Lower leg skin (tissue), 4 donors: ENCODE measurements around the gene ACO2. TPM values are rescaled to one million over a fixed set of nuclear protein-coding genes. Genes with fewer than 3 reads are reported as not detected.
"Not testable (repeated sequence)": the region's sequence is repeated elsewhere in the genome, so short reads cannot be mapped to it uniquely, and the experiment has no call there.

Experiments
- DNase-seq, 2 donors: peaks; one replicate each; pipeline ENCODE4 v3.0.0-alpha.2; 2019; ENCODE audit warnings: low spot score in 2 of 2
- H3K4me3 ChIP-seq: fragments of 200-600 bp; sonication (generic); 2 replicates; pipeline ENCODE4 v1.5.1; 2017; ENCODE audit warnings: mild to moderate bottlenecking, low read depth; ENCODE audit not compliant: poor library complexity, severe bottlenecking
- POLR2A ChIP-seq, 2 donors: fragments of 450-650 bp; IDR thresholded peaks; one replicate each; pipeline ENCODE4 v1.6.1; 2016 to 2017; ENCODE audit warnings: antibody characterized with exemption in 2 of 2, mild to moderate bottlenecking in 1 of 2, moderate library complexity in 1 of 2
- WGBS, 2 donors: methylation state at CpG; one replicate each; pipeline ENCODE4 v1.1.5; 2018; 5-methylcytosine and 5-hydroxymethylcytosine counted together
- intact Hi-C: fragments of 100-400 bp; cut with DNase I; formaldehyde crosslinking; loops from one replicate; pipeline ENCODE4 v1.15.0; 2023; ENCODE audit warnings: low total_unique reads
- total RNA-seq, 4 donors: library from RNA; depleted of rRNA; stranded (reverse); fragments of >200 nt; gene quantifications; one replicate each; pipeline ENCODE4 v1.1.0, GENCODE V29; 2016
- TF ChIP-seq, protein P1 (sequence below), 3 donors: fragments of 450-650 bp; IDR thresholded peaks; one replicate each; pipeline ENCODE4 v1.5.1; 2016; ENCODE audit warnings: antibody characterized with exemption in 3 of 3, mild to moderate bottlenecking in 3 of 3, moderate library complexity in 2 of 3

The ACO2 gene
- total RNA-seq, 4 donors from 2014 or later: 64.0 to 103 (median 83.1) TPM

DNA sequence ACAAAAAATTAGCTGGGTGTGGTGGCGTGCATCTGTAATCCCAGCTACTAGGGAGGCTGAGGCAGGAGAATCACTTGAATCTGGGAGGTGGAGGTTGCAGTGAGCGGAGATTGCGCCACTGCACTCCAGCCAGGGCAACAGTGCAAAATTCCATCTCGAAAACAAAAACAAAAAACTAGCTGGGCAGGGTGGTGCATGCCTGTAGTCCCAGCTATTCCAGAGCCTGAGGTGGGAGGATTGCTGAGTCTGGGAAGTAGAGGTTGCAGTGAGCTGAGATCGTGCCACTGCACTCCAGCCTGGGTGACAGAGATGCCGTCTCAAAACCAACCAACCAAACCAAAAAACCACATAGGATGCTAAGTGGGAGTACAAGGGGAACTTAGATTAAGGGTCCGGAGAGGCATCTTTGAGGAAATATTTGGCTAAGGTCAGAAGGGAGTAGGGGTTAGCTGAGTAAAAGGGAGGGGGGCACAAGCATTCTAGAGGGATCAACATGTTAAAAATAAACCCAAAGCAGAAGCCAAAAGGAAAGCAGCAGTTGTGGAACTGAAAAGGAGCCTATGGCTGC, 10.7 kb upstream of the ACO2 start:
- TF ChIP-seq, protein P1, sequence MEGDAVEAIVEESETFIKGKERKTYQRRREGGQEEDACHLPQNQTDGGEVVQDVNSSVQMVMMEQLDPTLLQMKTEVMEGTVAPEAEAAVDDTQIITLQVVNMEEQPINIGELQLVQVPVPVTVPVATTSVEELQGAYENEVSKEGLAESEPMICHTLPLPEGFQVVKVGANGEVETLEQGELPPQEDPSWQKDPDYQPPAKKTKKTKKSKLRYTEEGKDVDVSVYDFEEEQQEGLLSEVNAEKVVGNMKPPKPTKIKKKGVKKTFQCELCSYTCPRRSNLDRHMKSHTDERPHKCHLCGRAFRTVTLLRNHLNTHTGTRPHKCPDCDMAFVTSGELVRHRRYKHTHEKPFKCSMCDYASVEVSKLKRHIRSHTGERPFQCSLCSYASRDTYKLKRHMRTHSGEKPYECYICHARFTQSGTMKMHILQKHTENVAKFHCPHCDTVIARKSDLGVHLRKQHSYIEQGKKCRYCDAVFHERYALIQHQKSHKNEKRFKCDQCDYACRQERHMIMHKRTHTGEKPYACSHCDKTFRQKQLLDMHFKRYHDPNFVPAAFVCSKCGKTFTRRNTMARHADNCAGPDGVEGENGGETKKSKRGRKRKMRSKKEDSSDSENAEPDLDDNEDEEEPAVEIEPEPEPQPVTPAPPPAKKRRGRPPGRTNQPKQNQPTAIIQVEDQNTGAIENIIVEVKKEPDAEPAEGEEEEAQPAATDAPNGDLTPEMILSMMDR (IDR thresholded peaks at IDR 0.05): no peak
- TF ChIP-seq POLR2A (IDR thresholded peaks at IDR 0.05): no peak
- no peak overlapping the region for H3K4me3 ChIP-seq
- intact Hi-C loops: no loop called here
- DNase-seq: no peak
- WGBS, 2 donors: 83 to 87% methylated on average over 7 of the region's 7 CpGs

DNA sequence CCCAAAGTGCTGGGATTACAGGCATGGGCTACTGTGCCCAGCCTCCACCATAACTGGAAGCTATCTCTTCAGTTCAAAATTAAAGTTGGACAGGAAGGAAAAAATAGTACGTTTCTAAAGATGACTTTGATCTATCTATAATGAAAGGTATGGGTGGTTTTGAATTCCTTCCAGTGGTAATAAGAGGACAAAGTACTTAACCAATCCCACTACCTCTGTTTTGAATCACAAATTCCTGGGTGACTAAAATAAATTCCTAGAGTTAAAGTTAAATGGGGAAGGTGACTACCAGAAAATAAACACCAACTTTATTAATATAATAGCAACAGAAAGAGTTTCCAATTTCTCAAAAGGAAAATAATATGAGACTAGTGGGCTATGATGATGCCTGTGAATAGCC, 9.5 kb upstream of the ACO2 start:
- 61% methylated on average over 1 of the region's 1 CpG for WGBS, 2 donors
- TF ChIP-seq POLR2A (IDR thresholded peaks at IDR 0.05): no peak
- TF ChIP-seq, protein P1 (IDR thresholded peaks at IDR 0.05): no peak
- intact Hi-C loops: no loop called here
- no peak for DNase-seq
- no peak overlapping the region for H3K4me3 ChIP-seq

DNA sequence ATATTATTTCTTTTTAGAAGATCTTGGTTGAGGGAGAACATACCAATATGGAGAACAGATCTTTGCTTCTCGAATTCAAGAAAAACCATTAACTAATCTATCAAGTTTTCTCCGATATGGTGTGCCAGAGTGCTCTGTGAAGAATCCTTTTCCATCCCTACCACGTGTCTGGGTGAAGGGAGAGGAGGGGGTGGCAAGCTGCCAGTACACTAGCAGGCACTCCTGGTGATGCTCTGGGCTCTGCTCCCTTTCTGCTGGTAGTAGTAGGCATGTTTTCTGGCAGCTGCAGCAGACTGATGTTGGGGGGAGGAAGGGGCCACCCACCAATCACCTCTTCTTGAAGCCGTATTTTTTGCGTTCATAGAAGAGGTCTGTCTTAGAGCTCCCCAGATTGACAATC, 8.8 kb upstream of the ACO2 start:
- DNase-seq, H3K4me3 ChIP-seq, intact Hi-C loops: not testable (repeated sequence)
- WGBS, 2 donors: 70 to 71% methylated on average over 5 of the region's 5 CpGs

DNA sequence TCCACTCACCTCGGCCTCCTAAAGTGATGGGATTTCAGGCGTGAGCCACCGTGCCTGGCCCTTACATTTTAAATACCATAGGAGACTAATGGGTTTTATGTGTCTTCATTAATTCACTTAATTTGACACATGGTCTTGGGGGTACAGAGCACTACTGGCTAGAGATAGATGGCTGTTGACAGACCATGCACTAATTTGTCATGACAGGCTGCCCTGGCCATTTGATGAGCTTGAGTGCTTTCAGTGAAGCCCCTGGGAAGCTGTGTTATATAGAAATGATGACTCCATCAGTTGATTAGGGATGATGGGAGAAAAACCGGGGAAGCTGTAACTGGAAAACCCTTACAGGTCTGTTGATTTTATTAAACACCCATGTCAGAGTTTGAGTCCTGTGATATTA, 7.0 kb upstream of the ACO2 start:
- TF ChIP-seq, protein P1 (IDR thresholded peaks at IDR 0.05): no peak
- no peak for TF ChIP-seq POLR2A (IDR thresholded peaks at IDR 0.05)
- intact Hi-C loops: no loop called here
- no peak for DNase-seq
- H3K4me3 ChIP-seq: no peak overlapping the region
- WGBS, 2 donors: 95 to 98% methylated on average over 4 of the region's 4 CpGs

DNA sequence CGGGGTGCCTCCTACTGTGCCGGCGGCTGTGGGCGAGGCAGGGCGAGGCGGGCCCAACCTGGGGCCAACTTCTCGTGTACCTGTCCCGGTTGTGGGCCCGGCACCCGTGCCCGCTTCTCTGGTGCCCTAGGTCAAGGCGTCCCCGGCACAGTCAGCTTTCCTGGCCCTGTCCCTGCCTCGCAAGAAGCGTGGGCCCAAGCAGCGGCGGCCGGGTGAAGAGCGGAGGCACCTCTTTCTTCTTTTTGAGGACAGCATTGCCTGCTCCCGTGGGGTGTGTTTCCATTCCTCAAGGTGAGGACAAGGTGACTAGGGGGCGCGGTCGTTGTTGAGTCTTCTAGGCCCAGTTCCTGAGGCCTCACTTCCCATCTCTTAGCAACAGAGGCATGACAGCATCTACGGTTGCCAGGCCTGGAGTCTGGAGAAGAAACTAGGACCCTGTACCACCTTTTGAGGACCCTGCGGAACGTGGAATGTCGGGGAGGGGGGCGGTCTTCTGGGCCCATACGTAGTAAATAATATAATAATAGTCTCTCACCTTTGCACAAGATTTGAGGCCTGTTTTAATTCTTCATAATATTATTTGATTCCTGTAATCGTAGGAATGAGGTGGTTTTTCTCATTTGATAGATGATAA, 418 bp downstream of the ACO2 start:
- WGBS, 2 donors: 1 to 2% methylated on average over 17 to 29 of the region's 30 CpGs
- DNase-seq: no peak
- TF ChIP-seq, protein P1 (IDR thresholded peaks at IDR 0.05): no peak
- no peak for TF ChIP-seq POLR2A (IDR thresholded peaks at IDR 0.05)
- intact Hi-C loops: no loop called here
- peak overlapping the region; percentile 98 for H3K4me3 ChIP-seq

DNA sequence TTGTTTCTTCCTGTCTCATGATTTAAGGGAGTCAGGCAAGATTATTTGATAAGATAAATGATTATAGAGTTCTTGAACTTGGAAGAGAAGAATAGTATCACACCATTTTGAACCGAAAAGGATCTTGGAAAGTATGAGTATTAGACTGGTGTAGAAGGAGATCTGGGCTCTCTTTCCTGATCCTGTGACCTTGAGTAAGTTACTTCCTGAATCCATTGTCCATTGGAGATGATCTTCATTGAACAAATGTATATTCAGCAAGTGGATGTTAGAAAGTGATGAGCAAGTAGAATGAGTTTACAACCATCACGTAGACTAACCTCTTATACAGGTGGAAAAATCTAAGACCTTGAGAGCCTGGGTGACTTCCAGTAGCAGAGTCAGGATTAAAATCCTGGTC, 2.0 kb downstream of the ACO2 start:
- intact Hi-C loops: no loop called here
- WGBS, 2 donors: 80 to 87% methylated on average over 2 of the region's 2 CpGs
- no peak overlapping the region for H3K4me3 ChIP-seq
- no peak for DNase-seq
- TF ChIP-seq POLR2A (IDR thresholded peaks at IDR 0.05): no peak
- TF ChIP-seq, protein P1 (IDR thresholded peaks at IDR 0.05): no peak
